H9 (cell line): ENCODE data around the gene DENND1A. TPM values are rescaled to one million over a fixed set of nuclear protein-coding genes. Genes with fewer than 3 reads are reported as not detected.

Source experiments
- DNase-seq: peaks from one replicate; pipeline ENCODE4 v3.0.0-alpha.2; 2017
- H2AFZ ChIP-seq: one replicate; pipeline ENCODE4 v1.6.1; 2013; ENCODE audit warnings: mild to moderate bottlenecking, low read length, control low read depth, moderate library complexity
- H2AK5ac ChIP-seq: 2 replicates; pipeline ENCODE4 v1.6.1; 2013; ENCODE audit warnings: low read length, control low read depth, mixed read lengths; ENCODE audit not compliant: insufficient read length
- H2BK120ac ChIP-seq: one replicate; pipeline ENCODE4 v1.6.1; 2013; ENCODE audit warnings: low read depth, mild to moderate bottlenecking, low read length, control low read depth, inconsistent platforms; ENCODE audit not compliant: poor library complexity, severe bottlenecking
- H2BK12ac ChIP-seq: 2 replicates; pipeline ENCODE4 v1.6.1; 2013; ENCODE audit warnings: low read length, control low read depth, mixed read lengths, low read depth; ENCODE audit not compliant: insufficient read length
- H2BK15ac ChIP-seq: 2 replicates; pipeline ENCODE4 v1.6.1; 2013; ENCODE audit warnings: low read depth, low read length, control low read depth
- H2BK20ac ChIP-seq: one replicate; pipeline ENCODE4 v1.6.1; 2013; ENCODE audit warnings: low read depth, mild to moderate bottlenecking, low read length, control low read depth, inconsistent platforms; ENCODE audit not compliant: poor library complexity, severe bottlenecking
- H2BK5ac ChIP-seq: 2 replicates; pipeline ENCODE4 v1.6.1; 2013; ENCODE audit warnings: low read length, control low read depth, mixed read lengths; ENCODE audit not compliant: insufficient read length
- H3K14ac ChIP-seq: 2 replicates; pipeline ENCODE4 v1.6.1; 2013; ENCODE audit warnings: low read length, control low read depth; ENCODE audit not compliant: insufficient read depth
- H3K18ac ChIP-seq: 2 replicates; pipeline ENCODE4 v1.6.1; 2013; ENCODE audit warnings: low read depth, mild to moderate bottlenecking, mixed read lengths, low read length, control low read depth; ENCODE audit not compliant: insufficient read length
- H3K23ac ChIP-seq: 2 replicates; pipeline ENCODE4 v1.6.1; 2013; ENCODE audit warnings: low read length, control low read depth, mixed read lengths, low read depth; ENCODE audit not compliant: insufficient read length
- H3K23me2 ChIP-seq: 2 replicates; pipeline ENCODE4 v1.6.1; 2013; ENCODE audit warnings: low read depth, mild to moderate bottlenecking, mixed read lengths, low read length, control low read depth; ENCODE audit not compliant: insufficient read length, poor library complexity, severe bottlenecking
- H3K27ac ChIP-seq: 2 replicates; pipeline ENCODE4 v1.5.1; 2013; ENCODE audit warnings: low read length, control low read depth, mixed read lengths, low read depth; ENCODE audit not compliant: insufficient read length
- H3K27me3 ChIP-seq: 2 replicates; pipeline ENCODE4 v1.6.1; 2013; ENCODE audit warnings: low read length, control low read depth, inconsistent platforms; ENCODE audit not compliant: insufficient read depth
- H3K4ac ChIP-seq: 2 replicates; pipeline ENCODE4 v1.6.1; 2013; ENCODE audit warnings: low read depth, mild to moderate bottlenecking, control low read depth, inconsistent platforms, low read length, moderate library complexity
- H3K4me1 ChIP-seq: 2 replicates; pipeline ENCODE4 v1.6.1; 2013; ENCODE audit warnings: low read length, control low read depth, inconsistent platforms; ENCODE audit not compliant: insufficient read depth
- H3K4me2 ChIP-seq: 2 replicates; pipeline ENCODE4 v1.6.1; 2013; ENCODE audit warnings: low read length, control low read depth, mixed read lengths; ENCODE audit not compliant: insufficient read length, insufficient read depth
- H3K56ac ChIP-seq: 2 replicates; pipeline ENCODE4 v1.6.1; 2013; ENCODE audit warnings: low read depth, mild to moderate bottlenecking, mixed read lengths, low read length, control low read depth; ENCODE audit not compliant: insufficient read length
- H3K79me1 ChIP-seq: 2 replicates; pipeline ENCODE4 v1.6.1; 2013; ENCODE audit warnings: low read depth, mild to moderate bottlenecking, moderate library complexity, low read length, control low read depth, inconsistent platforms; ENCODE audit not compliant: insufficient read depth, poor library complexity, severe bottlenecking
- H3K79me2 ChIP-seq: 2 replicates; pipeline ENCODE4 v1.6.1; 2013; ENCODE audit warnings: low read length, control low read depth, inconsistent platforms; ENCODE audit not compliant: insufficient read depth
- H3K9ac ChIP-seq: 2 replicates; pipeline ENCODE4 v1.6.1; 2013; ENCODE audit warnings: low read length, control low read depth, mixed read lengths; ENCODE audit not compliant: insufficient read length; ENCODE audit errors: extremely low read depth
- H3K9me3 ChIP-seq: one replicate; pipeline ENCODE4 v1.6.1; 2013; ENCODE audit warnings: low read depth, low read length, inconsistent platforms; ENCODE audit not compliant: control insufficient read depth
- H3T11ph ChIP-seq: one replicate; pipeline ENCODE4 v1.6.1; 2013; ENCODE audit warnings: mild to moderate bottlenecking, low read length, control low read depth, inconsistent platforms
- H4K20me1 ChIP-seq: one replicate; pipeline ENCODE4 v1.6.1; 2013; ENCODE audit not compliant: control insufficient read depth, insufficient read length, insufficient read depth
- H4K5ac ChIP-seq: 2 replicates; pipeline ENCODE4 v1.6.1; 2013; ENCODE audit warnings: low read depth, mild to moderate bottlenecking, mixed read lengths, low read length, control low read depth; ENCODE audit not compliant: insufficient read length
- H4K8ac ChIP-seq: replicated peaks from 2 replicates; pipeline ENCODE4 v1.6.1; 2013; ENCODE audit warnings: low read length, control low read depth, mixed read lengths, low read depth; ENCODE audit not compliant: insufficient read length
- H4K91ac ChIP-seq: 2 replicates; pipeline ENCODE4 v1.6.1; 2013; ENCODE audit warnings: low read depth, mild to moderate bottlenecking, moderate library complexity, mixed read lengths, low read length, control low read depth; ENCODE audit not compliant: insufficient read length
- H3K27ac Mint-ChIP-seq, 3 experiments: 2 replicates in 2 of 3; 3 replicates in 1 of 3; pipeline ENCODE4 v1.8.0; 2020 to 2021; ENCODE audit warnings: mixed read lengths in 3 of 3, mild to moderate bottlenecking in 1 of 3, moderate library complexity in 1 of 3
- H3K27me3 Mint-ChIP-seq: 2 replicates; pipeline ENCODE4 v1.8.0; 2021; ENCODE audit warnings: low read depth, mild to moderate bottlenecking, moderate library complexity, mixed read lengths
- H3K36me3 Mint-ChIP-seq, 3 experiments: 2 replicates in 2 of 3; 3 replicates in 1 of 3; pipeline ENCODE4 v1.8.0; 2020 to 2021; ENCODE audit warnings: low read depth in 3 of 3, mixed read lengths in 3 of 3; ENCODE audit not compliant: insufficient read depth in 1 of 3
- H3K4me1 Mint-ChIP-seq, 2 experiments: 2 replicates each; pipeline ENCODE4 v1.8.0; 2020; ENCODE audit warnings: mixed read lengths in 2 of 2
- H3K4me3 Mint-ChIP-seq, 2 experiments: 2 replicates in 1 of 2; 3 replicates in 1 of 2; pipeline ENCODE4 v1.8.0; 2020 to 2021; ENCODE audit warnings: mild to moderate bottlenecking in 2 of 2, mixed read lengths in 2 of 2, moderate library complexity in 1 of 2
- H3K9me3 Mint-ChIP-seq, 2 experiments: 2 replicates in 1 of 2; 3 replicates in 1 of 2; pipeline ENCODE4 v1.8.0; 2020; ENCODE audit warnings: mild to moderate bottlenecking in 2 of 2, mixed read lengths in 2 of 2, moderate library complexity in 1 of 2
- CTCF ChIP-seq: fragments of 200-600 bp; sonication (generic); conservative IDR thresholded peaks from 3 replicates; pipeline ENCODE4 v1.8.0; 2021; ENCODE audit warnings: antibody characterized with exemption, mild to moderate bottlenecking
- WGBS: extraction: QIAGEN DNeasy Blood & Tissue Kit; methylation state at CpG from one replicate; pipeline ENCODE4 v1.1.7; 2013; ENCODE audit warnings: missing lambda C conversion rate, low lambda C conversion rate, mixed read lengths; ENCODE audit not compliant: insufficient read length; ENCODE audit errors: extremely low coverage; 5-methylcytosine and 5-hydroxymethylcytosine counted together
- total RNA-seq: library from RNA; stranded (reverse); gene quantifications from 2 replicates; pipeline ENCODE4 v1.2.1, GENCODE V29; 2021

Gene DENND1A
- total RNA-seq, 1 experiment from 2014 or later: 20.4 TPM

- Mint-ChIP-seq H3K27ac (peak overlapping the region; percentile 22 to 74 (median 24); a peak in 5 of 7 replicates), H3K9me3 (no peaks in the 10 kb centered on the region), H3K27me3 (peaks cover 11% of the 10 kb centered on the region), H3K4me1 (peaks cover 46 to 50% of the 10 kb centered on the region in 2 experiments), H3K4me3 (no peak overlapping the region), H3K36me3 (no peaks in the 10 kb centered on the region; a peak in 1 of 7 replicates)
- Histone ChIP-seq H3K56ac (no peak overlapping the region), H4K5ac (no peak overlapping the region), H2AFZ (no peak overlapping the region), H3K18ac (peak overlapping the region; percentile 21), H3T11ph (no peak overlapping the region), H3K4me2 (no peak overlapping the region), H3K9ac (no peak overlapping the region), H3K4ac (no peak overlapping the region), H3K14ac (no peak overlapping the region), H3K9me3 (no peaks in the 10 kb centered on the region), H2BK20ac (no peak overlapping the region), H3K27me3 (no peaks in the 10 kb centered on the region; the same call in 1 of the 2 replicates), H3K79me2 (no peaks in the 10 kb centered on the region), H3K23ac (no peak overlapping the region), H3K4me1 (peaks cover 11% of the 10 kb centered on the region; the same call in 1 of the 2 replicates), H3K79me1 (no peaks in the 10 kb centered on the region), H2BK5ac (no peak overlapping the region), H3K23me2 (no peaks in the 10 kb centered on the region), H4K20me1 (no peaks in the 10 kb centered on the region), H4K91ac (no peak overlapping the region), H2BK15ac (no peak overlapping the region), H3K27ac (no peak overlapping the region), H2AK5ac (no peak overlapping the region), H4K8ac (no peak overlapping the region), H2BK120ac (no peak overlapping the region), H2BK12ac (no peak overlapping the region)
- WGBS: no CpG with 5 or more reads among the region's 9 CpGs
- no peak for TF ChIP-seq CTCF
- no peak for DNase-seq
Measured at GRCh38 chr9:123480096-123480495, 449.8 kb downstream of the DENND1A start.
